Sigmoid colon (tissue), 7 donors: ENCODE results near the gene NRF1. TPM values are rescaled to one million over a fixed set of nuclear protein-coding genes. Genes with fewer than 3 reads are reported as not detected.
"Not testable (repeated sequence)": the region's sequence is repeated elsewhere in the genome, so short reads cannot be mapped to it uniquely, and the experiment has no call there.

ENCODE experiments used
- DNase-seq: peaks from one replicate; pipeline ENCODE4 v3.0.0-alpha.2; 2019
- H3K27ac ChIP-seq, 4 donors: fragments of 200-600 bp; sonication (generic); one replicate each; pipeline ENCODE4 v1.5.1; 2016 to 2019; ENCODE audit warnings: mild to moderate bottlenecking in 1 of 4
- H3K27me3 ChIP-seq, 3 donors: fragments of 200-600 bp; sonication (generic); one replicate each; pipeline ENCODE4 v1.5.1; 2019; ENCODE audit warnings: mild to moderate bottlenecking in 1 of 3
- H3K36me3 ChIP-seq, 4 donors: fragments of 200-600 bp; sonication (generic); one replicate each; pipeline ENCODE4 v1.5.1; 2016 to 2019
- H3K4me1 ChIP-seq, 4 donors: fragments of 200-600 bp; sonication (generic); one replicate each; pipeline ENCODE4 v1.5.1; 2017 to 2019
- H3K4me3 ChIP-seq, 4 donors: fragments of 200-600 bp; sonication (generic); one replicate each; pipeline ENCODE4 v1.5.1; 2017 to 2019; ENCODE audit warnings: mild to moderate bottlenecking in 2 of 4, moderate library complexity in 1 of 4
- H3K9me3 ChIP-seq, 4 donors: fragments of 200-600 bp in 3 of 4; sonication (generic) in 3 of 4; one replicate each; pipeline versions ENCODE4 v1.5.1 to v1.6.1; 2013 to 2019
- CTCF ChIP-seq, 4 experiments: fragments of 450-650 bp in 3 of 4; fragments of 200-600 bp in 1 of 4; IDR thresholded peaks; one replicate each; pipeline ENCODE4 v1.5.1; 2016 to 2019; ENCODE audit warnings: antibody characterized with exemption in 4 of 4, mild to moderate bottlenecking in 3 of 4, moderate library complexity in 2 of 4
- EP300 ChIP-seq, 4 donors: sonication (generic); formaldehyde crosslinking; IDR thresholded peaks; one replicate each; pipeline ENCODE4 v1.6.1; 2017; ENCODE audit warnings: antibody characterized with exemption in 4 of 4
- POLR2A ChIP-seq, 2 donors: fragments of 450-650 bp; IDR thresholded peaks; one replicate each; pipeline ENCODE4 v1.6.1; 2016; ENCODE audit warnings: antibody characterized with exemption in 2 of 2, mild to moderate bottlenecking in 2 of 2, moderate library complexity in 2 of 2
- POLR2AphosphoS5 ChIP-seq, 4 donors: sonication (generic); formaldehyde crosslinking; IDR thresholded peaks; one replicate each; pipeline ENCODE4 v1.6.1; 2017; ENCODE audit warnings: antibody characterized with exemption in 4 of 4
- WGBS, 2 donors: extraction: QIAGEN DNeasy Blood & Tissue Kit; methylation state at CpG; one replicate each; pipeline ENCODE4 v1.1.7; 2013; 5-methylcytosine and 5-hydroxymethylcytosine counted together
- intact Hi-C: fragments of 100-400 bp; cut with DNase I; formaldehyde crosslinking; loops from one replicate; pipeline ENCODE4 v1.15.1; 2023
- polyA plus RNA-seq, 3 donors: library from polyadenylated mRNA; stranded (reverse); fragments of 200-250 nt; gene quantifications; one replicate each; pipeline ENCODE4 v1.2.3, GENCODE V29; 2013
- total RNA-seq, 4 donors: library from RNA; depleted of rRNA; stranded (reverse); fragments of >200 nt; gene quantifications; one replicate each; pipeline ENCODE4 v1.1.0, GENCODE V29; 2016
- donor health status: healthy with polysubstance abuse.
- donor health status: Bipolar disorder and iron deficiency.
- donor health status: healthy.

NRF1 gene
- total and polyA plus RNA-seq, 7 donors, result 4.8 to 18.1 (median 15.0) TPM

GRCh38 chr7:129657363-129657762 lies 45.8 kb downstream of the NRF1 start:
- H3K27ac ChIP-seq, result no peak overlapping the region
- peaks cover 4 to 48% (median 12%) of the 10 kb centered on the region in 4 donors for H3K36me3 ChIP-seq
- DNase-seq, result no peak
- no peaks in the 10 kb centered on the region for H3K9me3 ChIP-seq
- H3K4me1 ChIP-seq, result peaks cover 0 to 8% (median 0%) of the 10 kb centered on the region in 4 donors
- H3K27me3 ChIP-seq, result no peaks in the 10 kb centered on the region
- WGBS, 2 donors, result 94% methylated on average over 8 of the region's 8 CpGs
- no peak for TF ChIP-seq POLR2A (IDR thresholded peaks at IDR 0.05)
- no peak for TF ChIP-seq EP300 (IDR thresholded peaks at IDR 0.05)
- no peak for TF ChIP-seq CTCF (IDR thresholded peaks at IDR 0.05)
- intact Hi-C loops, result no loop called here
- H3K4me3 ChIP-seq, result no peak overlapping the region

GRCh38 chr7:129659907-129660306 lies 48.4 kb downstream of the NRF1 start:
- H3K4me3 ChIP-seq, intact Hi-C loops, H3K27me3 ChIP-seq, H3K27ac ChIP-seq, H3K4me1 ChIP-seq, H3K9me3 ChIP-seq, DNase-seq: not testable (repeated sequence)
- WGBS, 2 donors, result 67 to 71% methylated on average over 2 of the region's 2 CpGs
- H3K36me3 ChIP-seq, result peaks cover 4 to 48% (median 12%) of the 10 kb centered on the region in 4 donors

- DNase-seq, result no peak
- intact Hi-C loops, result no loop called here
- Histone ChIP-seq H3K4me3 (no peak overlapping the region), H3K4me1 (no peaks in the 10 kb centered on the region), H3K27me3 (no peaks in the 10 kb centered on the region), H3K9me3 (no peaks in the 10 kb centered on the region), H3K36me3 (peaks cover 4 to 48% (median 12%) of the 10 kb centered on the region in 4 donors), H3K27ac (no peak overlapping the region)
- TF ChIP-seq POLR2A (IDR thresholded peaks at IDR 0.05) (no peak), EP300 (IDR thresholded peaks at IDR 0.05) (no peak), POLR2AphosphoS5 (IDR thresholded peaks at IDR 0.05) (no peak), CTCF (IDR thresholded peaks at IDR 0.05) (no peak)
- 96% methylated on average over 4 of the region's 4 CpGs for WGBS, 2 donors
Measured at GRCh38 chr7:129661645-129662182, 50.2 kb downstream of the NRF1 start.

GRCh38 chr7:129663240-129663639 lies 51.7 kb downstream of the NRF1 start:
- H3K27me3 ChIP-seq, H3K27ac ChIP-seq, intact Hi-C loops, H3K4me3 ChIP-seq, H3K9me3 ChIP-seq, H3K4me1 ChIP-seq, DNase-seq: not testable (repeated sequence)
- WGBS, 2 donors, result 97 to 98% methylated on average over 32 of the region's 32 CpGs
- peaks cover 0 to 38% (median 10%) of the 10 kb centered on the region in 4 donors for H3K36me3 ChIP-seq

GRCh38 chr7:129664029-129665012 lies 52.8 kb downstream of the NRF1 start:
- Histone ChIP-seq H3K27me3 (no peaks in the 10 kb centered on the region), H3K4me1 (no peaks in the 10 kb centered on the region), H3K36me3 (peaks cover 0 to 28% (median 8%) of the 10 kb centered on the region in 4 donors), H3K27ac (no peak overlapping the region), H3K9me3 (no peaks in the 10 kb centered on the region), H3K4me3 (no peak overlapping the region)
- WGBS, 2 donors, result 84 to 86% methylated on average over 5 of the region's 5 CpGs
- TF ChIP-seq CTCF (IDR thresholded peaks at IDR 0.05), result peak in 2 of 4 experiments; percentile 14 to 31
- no peak for TF ChIP-seq POLR2A (IDR thresholded peaks at IDR 0.05)
- no peak for TF ChIP-seq POLR2AphosphoS5 (IDR thresholded peaks at IDR 0.05)
- intact Hi-C loops, result no loop called here
- DNase-seq, result no peak
